Activated T-cell treated with anti-CD3 and anti-CD28 coated beads for 48 hours (primary cell): ENCODE data around the gene KCTD18.

ENCODE experiments used
- DNase-seq: peaks from one replicate; pipeline ENCODE4 v3.0.0-alpha.2; 2020; ENCODE audit warnings: low read depth

KCTD18 gene

DNA sequence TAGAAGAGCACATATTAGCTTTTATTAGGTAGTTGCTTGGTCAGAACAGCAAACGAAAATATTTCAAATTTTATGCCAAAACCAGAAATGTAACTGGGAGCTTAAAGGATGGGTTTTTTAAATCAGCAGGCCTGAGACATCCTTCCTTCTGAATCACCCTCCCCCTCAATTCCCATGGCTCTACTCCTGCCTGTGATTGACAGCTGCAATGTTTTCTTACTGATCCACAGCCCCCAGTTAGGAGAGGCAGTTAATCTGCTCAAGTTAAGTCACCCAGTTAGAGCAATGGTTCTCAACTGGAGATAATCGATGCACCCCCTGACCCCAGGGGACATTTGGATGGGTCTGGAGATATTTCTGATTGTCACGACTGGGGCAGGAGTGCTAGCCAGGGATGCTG is 24.9 kb downstream of the KCTD18 start:
- DNase-seq = no peak

DNA sequence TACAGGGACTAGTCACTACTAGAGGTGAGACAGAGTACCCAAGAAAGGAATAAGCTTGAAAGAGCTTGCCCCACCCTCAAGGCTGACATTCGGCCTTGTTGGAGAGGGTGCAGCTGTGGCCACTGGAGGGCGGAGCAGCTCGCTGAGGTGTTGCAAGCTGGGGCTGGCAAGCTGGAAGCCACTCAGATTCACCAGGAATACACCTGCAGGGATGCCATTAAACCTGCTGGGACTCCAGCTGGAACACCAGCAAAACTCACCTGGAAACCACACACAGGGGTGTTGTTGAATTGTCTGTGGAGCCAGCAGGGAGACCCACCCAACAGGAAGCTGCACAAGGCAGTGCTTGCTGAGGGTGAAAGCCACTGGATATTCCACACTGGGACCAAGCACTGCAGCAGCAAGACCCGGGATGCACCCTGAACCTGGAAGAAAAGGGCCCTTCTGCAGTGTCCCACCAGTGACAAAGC is 26.1 kb downstream of the KCTD18 start:
- peak; percentile 36 for DNase-seq

DNA sequence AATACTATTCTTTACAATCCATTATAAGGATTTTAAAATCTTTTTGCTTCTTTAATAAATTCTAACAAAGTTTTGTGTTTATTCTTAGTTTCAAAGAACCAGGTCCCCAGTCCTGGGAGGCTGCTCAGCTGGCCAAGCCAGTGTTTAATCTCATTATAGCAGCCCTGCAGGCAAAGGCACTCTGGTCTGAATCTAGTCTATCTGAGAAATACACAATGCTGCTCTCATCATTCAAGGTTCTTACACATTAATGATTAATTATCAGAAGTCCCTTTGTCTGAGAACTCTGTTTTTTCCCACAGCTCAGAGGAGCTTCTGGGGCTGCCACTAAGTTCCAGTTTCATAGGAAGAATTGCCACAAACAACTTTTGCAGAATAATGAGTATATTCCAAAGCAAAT is 27.7 kb downstream of the KCTD18 start:
- no peak for DNase-seq

DNA sequence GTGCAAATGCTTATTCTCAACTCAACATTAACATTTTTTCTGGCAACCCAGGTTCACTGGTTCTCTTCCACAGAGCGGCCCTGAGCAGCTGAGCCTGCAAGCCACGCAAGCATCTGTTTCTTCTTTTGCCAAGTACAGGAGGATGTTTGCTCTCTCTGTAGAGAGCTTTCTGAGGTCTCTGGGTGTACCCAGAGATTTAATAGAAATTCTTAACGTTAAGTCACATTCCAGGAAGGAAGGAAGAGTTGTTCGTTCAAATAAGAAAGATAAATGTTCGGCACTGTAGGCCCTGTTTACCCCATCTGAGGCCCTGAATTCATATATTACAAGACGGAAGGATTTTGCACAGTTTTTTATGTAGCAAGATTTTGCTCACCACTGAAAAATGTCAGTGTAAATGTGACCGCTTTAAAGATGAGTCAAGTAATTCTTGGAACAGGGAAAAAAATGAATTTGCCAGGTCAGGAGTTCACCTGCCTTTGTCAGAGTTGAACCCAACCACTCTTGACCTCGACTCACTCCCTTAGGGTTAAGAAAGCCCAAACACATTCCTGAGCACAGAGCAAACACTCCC is 30.1 kb downstream of the KCTD18 start:
- no peak for DNase-seq

DNA sequence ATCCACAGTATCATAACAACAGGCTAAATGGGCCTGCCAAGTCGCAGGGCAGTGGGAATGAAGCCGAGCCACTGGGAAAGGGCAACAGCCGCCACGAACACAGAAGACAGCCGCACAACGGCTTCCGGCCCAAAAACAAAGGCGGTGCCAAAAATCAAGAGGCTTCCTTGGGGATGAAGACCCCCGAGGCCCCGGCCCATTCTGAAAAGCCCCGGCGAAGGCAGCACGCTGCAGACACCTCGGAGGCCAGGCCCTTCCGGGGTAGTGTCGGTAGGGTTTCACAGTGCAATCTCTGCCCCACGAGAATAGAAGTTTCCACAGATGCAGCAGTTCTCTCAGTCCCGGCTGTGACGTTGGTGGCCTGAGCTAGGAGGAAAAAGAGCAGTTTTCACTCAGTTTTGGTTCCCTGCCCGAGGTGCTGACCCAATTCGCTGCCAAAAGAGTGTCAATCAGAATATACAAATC is 32.2 kb downstream of the KCTD18 start:
- DNase-seq = no peak

DNA sequence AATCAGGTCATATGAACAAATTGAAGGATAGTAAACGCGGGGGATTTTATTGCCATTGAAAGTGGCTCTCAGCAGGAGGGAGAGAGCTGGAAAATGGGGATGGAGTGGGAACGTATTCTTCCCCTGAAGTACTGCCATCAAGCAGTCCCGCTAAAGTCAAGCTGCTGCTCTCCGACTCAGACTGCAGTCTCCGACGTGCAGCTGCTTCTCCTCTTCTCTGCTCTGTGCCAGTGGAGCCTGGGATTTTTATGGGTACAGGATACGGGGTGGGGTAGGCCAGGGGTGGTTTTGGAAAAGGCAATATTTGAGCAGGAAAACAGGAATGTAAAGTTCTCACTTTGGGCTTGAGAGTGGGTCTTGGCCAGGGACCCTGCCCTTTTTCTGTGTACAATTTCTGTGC is 33.0 kb downstream of the KCTD18 start:
- no peak for DNase-seq

DNA sequence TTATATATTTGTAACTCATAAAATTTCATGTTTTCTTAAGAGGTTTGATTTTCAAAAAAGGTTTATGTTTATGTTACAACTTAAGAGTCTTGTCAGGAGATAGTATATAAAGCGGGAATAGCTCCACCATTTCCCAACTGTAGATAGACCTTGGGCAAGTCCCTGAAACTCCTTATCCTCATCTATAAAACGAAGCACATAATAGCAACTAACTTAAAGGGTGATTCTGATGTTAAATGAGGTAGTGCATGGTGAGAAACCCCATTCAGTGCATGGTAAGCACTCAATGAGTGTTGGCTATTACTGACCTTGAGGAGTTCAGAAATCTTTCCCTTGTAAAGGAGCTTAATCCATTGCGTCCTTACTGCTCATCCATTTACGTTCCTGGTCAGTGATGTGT is 34.1 kb downstream of the KCTD18 start:
- no peak for DNase-seq

DNA sequence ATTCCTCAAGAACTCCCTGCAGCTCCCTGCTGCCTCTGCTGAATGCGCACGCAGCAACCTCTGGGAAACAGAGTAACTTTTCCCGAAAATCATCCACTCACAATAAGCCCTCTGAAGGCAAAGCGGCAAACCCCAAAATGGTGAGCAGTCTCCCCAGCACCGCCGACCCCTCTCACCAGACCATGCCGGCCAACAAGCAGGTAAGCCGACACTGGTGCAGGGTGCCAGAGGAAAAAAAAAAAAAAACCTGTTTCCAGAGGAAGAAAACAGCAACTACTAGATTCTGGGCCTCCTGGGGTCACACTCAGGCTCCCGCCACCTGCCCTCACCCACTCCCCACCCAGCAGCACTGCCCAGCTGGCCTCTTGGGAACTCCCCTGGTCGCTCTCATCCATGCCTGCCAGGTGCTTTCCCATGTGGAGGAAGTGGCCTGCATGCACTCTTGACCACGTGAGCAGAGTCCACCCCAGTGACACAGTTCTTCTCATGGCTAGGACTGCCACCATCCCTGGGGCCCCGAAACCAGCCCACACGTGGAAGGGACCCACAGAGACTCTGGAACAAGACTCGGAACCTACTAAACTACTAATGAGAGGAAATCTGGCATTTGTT is 36.9 kb downstream of the KCTD18 start:
- no peak for DNase-seq

DNA sequence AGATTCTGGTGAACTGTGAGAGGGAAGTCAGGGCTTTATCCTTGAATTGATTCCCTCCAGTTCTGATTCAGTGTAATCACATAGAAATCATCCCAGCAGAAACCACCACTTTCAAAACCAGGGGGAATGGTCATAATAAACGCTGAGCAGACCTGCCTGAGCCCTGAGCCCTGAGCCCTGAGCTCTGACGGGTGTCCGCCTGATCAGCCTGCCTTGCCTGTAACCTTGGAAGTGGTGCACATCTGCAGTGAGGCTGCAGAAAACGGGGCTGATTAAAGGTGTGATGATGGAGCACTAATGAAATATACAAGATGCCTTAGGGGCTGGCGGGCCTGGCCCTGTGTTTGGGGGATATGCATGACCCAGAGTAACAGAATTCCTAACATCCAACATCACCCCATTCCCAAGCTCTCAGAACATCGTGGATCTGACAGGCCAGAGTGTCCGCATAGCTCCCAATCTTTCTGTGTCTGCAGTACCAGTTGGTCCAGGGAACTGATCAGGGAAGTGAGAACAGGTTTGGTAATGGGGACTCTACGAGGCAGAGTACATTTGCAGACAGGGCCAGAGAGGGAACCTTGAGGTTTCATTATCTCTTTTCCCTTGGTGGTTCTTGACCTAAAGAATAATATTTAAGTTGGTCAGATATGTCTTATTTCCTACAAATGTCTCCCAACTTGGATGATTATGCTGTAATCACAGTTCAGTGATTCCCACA is 37.8 kb downstream of the KCTD18 start:
- no peak for DNase-seq

DNA sequence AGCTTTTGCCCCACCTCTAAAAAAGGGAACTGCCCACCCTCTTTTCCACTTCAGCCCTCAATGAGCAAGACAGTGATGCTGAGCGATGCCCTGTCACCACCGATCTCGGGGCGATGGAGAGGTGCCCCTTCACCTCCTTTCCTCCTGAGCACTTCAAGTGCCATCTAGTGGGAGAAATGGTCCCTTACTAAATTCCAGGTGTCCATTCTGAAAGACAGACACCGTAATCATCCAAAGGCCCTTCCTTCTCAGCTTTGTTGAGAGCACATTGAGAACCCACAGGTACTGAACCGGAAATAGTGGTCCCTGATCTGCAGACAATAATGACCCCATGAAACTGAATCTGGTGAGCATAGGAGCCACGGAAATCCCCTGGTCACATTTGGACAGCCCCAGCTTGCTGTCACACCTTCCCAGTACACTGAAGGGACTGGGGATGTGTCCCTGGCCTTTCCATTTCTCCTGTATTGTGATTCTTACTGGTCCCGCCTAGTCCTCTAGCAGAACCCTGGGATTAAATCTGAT is 38.5 kb downstream of the KCTD18 start:
- peak; percentile 29 for DNase-seq

DNA sequence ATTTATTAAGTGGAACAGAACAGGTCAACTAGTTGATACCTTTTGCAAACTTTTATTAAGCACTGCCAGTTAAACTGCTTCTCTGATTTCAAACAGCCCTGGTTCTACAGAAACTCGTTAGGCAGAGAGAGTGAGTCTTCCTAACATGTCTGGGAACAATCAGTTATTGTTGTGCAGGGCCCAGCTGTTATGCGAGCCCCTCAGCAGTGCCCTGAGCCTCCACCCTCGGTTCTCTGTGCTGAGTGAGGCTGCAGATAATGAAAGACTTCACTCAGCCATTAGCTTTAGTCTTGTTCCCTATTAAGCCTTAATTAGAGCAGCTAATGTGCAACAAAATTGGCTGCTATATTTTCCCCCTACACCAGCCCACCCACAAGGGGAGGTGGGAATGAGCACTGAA is 39.6 kb downstream of the KCTD18 start:
- no peak for DNase-seq

DNA sequence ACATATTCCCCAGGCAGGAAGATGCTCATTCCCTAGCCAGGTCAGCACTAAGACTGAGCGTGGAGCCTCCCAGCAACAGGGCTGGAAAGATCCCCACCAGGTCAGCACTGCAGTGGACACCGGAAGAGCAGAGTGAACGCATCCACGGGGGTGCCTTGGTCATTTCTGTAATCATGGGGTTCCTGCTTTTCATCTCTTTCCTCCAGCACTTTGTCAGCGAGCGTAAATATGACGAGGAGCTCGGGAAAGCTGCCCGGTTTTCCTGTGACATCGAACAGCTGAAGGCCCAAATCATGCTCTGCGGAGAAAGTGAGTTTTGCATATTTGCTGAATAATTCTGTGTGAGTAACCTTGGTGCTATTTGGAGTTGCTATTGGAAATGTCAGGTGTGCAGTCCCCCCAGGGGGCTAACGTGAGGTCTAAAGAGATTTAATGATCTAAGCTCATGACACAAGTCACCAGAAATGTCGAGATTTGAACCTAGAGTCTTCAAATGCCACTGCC is 40.1 kb downstream of the KCTD18 start:
- no peak for DNase-seq

DNA sequence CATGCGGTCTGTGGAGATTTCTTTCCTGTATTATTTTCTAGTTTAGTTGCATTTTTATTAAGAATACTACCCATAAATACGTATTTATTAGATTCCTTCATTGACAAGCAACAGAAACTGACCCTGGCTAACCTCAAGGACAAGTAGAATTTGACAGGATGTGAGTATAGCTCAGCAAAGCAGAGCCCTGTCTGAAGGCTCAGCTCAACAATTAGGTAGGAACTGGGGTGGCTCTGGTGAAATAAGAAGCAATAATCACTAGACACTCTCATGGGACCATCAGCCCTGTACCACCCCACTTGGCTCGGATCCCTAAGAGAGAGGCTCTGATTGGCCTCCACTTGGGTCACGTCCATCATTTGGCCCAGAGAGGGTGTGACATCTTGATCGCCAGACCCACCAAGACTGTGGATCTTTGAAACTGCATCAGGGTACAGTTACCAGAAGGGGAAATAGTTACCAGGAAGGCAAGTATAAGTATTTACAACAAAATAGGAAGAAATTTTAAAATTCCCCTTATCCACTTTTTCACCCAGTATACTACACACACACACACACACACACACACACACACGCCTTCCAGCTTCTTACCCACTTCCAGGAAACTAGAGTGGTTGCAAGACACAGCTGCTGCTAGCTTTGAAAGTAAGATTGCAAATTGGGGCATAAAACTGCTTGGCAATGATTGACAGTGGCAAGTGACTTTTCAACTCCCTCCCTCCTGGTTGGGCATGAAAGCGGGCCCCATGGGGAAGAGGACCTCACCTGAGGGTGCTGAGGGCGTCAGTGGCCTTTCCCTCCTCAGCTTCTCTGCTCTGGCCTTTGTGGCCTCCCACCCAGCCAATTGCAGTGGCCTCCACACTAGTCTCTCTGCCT is 41.8 kb downstream of the KCTD18 start:
- no peak for DNase-seq

DNA sequence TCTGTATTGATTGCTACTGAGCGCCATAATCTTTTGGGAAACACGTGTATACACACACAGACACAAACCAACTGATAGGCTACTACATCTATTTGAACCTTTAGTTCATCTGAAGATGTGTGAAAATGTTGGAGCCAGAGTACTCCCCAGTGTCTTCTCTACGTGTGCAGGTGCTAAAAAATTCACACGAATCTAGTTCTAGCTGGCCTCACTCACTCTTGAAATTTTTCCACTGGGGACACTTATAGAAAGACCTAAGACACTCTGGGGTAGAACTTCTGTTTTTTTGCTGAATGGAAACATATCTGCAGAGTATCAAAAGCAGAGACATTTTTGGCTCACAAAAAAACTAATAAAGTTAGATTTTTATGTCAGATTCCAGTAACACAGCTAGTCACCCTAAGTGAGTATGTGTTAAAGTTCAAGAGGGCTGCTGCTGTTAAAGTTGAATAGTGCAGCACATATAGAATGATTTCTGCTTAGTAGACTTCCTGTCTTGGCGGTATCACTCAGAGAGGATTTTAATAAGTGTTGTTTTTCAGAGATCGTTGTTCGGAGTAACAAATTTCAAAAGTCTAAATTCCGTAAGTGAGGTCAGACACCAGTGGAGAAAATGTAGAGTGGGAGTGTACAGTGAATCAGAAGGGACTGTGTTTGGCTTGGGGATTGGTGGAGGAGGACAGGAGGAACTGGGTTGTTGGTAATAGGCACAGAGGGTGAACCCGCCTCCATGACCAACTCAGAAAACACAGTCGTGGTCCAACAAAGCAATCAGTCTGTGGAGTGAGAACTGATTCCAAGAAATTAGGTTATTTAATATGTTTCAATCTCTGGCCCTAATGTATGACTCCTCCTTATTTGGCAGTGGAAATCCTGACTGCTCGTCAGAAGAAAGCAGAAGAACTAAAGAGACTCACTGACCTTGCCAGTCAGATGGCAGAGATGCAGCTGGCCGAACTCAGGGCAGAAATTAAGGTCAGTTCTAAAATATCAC is 43.1 kb downstream of the KCTD18 start:
- DNase-seq = peak; percentile 29

DNA sequence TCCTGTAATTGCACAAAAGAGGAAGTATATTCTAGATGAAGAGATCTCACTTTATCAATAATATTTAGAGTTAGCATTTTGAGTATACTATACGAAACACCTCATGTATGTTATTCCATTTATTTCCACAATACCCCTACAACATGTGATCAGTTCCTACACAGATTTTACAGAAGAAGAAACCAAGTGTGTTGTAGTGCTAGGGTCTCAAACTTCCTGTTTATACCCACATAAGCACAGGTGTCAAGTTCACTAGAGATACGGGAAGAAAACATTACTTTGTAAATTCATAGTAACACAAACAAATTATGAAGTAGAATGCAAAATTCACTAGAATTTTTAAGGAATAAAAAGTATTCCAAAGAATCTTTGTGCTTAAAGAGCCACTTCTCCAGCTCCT is 46.4 kb downstream of the KCTD18 start:
- no peak for DNase-seq

DNA sequence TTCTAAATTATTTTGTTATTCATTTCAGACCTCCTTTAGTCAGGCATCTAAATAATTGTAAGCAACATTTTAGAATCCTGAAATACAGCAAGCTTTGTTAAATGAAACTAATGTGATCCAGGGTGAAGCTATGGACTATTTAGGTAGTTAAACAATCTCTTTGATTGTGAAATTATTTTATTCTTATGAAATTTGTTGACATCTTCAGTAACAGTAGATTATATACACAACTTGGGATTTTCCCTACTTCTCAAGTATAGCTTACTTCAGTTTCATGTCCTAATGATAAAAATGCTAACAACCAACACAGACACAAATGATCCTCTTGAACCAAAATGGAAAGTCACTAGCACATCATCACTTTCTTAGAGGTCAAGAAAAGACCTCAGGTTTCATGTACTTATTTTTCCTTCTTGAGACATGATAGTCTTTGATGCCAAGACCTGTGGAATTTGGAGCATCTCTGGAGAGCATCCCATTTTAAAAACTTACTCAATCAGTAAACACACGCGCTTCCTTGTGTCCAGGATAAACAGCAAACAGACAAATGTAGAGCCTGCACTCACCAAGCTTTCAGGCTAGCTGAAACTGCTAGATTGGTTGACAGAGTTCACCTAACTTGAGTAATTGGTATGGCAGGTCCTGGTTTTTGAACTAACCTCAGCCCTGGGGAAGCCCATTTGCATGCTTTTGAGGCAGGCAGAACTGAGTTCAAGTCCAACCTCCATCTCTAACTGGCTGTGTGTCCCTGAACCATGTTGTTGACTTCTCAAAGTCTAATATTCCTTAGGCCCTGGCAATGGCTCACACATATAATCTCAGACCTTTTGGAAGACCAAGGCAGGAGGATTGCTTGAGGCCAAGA is 47.8 kb downstream of the KCTD18 start:
- no peak for DNase-seq

DNA sequence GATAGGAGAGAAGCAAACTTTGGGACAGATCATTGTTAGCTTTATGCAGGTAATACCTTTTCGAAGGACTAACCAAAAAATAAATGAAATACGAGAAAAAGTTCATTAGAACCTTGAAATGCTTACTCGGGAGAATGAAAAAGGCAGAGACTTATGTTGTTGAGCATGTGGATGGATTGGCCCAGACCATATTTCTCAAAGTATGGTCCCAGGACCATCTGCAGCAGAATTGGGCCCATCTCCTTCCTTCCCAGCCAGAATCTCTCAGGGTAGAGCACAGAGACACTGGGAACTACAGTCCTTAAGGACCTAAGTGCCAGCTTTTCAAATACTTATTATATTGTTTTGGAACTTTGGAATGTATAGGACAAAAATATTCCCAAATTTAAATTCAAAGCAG is 50.8 kb downstream of the KCTD18 start:
- DNase-seq = no peak

DNA sequence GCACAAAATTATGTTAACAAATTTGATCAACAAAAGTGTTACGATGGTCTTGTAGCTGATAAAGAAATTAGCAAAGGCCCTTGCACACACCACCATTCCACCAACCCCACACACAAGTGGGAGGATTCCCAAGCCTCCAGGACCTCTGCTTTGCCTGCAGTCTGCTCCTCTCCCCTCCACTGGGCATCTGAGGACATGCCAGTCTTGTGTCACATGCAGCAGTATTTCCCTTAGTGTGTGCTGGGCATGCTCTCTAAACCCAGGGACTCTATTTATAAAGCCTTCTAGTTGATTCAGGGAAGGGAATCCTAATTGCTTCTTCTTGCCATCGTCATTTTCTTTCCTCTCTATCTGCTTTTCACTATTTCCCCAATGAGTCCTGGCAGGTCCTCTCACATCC is 53.3 kb downstream of the KCTD18 start:
- DNase-seq = no peak

DNA sequence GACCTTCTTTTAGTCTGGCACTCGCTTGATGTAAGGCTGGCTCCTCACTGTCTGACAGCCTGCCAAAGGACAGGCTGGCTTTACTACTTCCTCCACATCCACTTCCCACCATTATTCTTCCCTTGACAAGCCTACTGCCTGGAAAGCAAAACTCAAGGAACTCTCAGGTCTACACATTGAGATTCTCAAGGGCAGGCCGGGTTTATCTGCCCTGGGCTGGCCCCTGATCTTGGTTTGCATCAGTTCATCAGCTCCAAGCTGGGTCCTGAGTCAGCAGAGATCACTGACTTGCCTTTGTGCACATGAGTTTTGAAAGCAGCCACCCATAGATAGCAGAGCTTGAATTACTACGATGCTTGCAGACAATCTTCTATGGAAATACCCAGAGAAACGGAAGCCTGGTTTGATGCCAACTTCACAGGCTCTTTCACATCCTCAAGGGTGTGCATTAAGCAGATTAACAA is 53.9 kb downstream of the KCTD18 start:
- peak; percentile 27 for DNase-seq
